GM18519 (cell line): ENCODE measurements around the gene SNX19.
"Not testable (repeated sequence)": the region's sequence is repeated elsewhere in the genome, so short reads cannot be mapped to it uniquely, and the experiment has no call there.

ENCODE experiments used
- ATAC-seq: cut with Tn5 transposase; IDR thresholded peaks from one replicate; pipeline ENCODE4 v1.9.1; 2021; ENCODE audit warnings: mild to moderate bottlenecking, moderate library complexity; ENCODE audit not compliant: unreplicated experiment, low FRiP score

The SNX19 gene

DNA sequence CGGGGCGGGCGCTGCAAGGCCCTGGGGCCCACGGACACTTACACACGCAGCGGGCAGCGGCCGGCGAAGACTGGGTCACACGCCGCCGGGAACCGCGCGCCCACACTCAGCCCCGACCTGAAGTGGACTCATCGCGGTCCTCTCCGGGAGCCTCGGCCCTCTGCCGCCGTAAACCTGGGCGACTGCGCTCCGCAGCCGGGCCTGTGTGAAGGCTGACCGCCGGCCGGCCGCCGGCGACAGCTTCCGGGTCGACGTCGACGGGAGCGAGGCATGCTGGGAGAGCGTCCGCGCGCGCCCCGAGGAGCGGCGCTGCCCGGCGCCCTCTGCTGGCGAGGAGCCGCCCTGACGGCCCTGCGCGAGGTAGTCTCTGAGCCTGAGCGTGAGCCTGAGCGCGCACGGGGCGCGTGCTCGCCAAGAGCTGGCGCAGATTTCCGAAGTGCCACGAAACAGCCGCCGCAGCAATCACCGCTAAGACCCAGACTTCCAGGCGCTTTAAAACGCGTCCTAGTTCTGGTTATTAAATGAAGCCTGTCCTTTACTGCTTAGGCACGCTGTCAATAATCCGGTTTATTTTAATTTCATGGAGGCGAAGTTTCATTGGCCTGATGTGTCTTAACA, at the start of gene SNX19:
Gene SNX19, minus strand, starts transcription at position 242 of the 618 bp plus-strand sequence. CDS start 540 bp downstream, outside the sequence.
- peak; percentile 98 for ATAC-seq

- ATAC-seq = no peak
Observed at GRCh38 chr11:130964058-130964792, 47.9 kb upstream of the SNX19 start.

DNA sequence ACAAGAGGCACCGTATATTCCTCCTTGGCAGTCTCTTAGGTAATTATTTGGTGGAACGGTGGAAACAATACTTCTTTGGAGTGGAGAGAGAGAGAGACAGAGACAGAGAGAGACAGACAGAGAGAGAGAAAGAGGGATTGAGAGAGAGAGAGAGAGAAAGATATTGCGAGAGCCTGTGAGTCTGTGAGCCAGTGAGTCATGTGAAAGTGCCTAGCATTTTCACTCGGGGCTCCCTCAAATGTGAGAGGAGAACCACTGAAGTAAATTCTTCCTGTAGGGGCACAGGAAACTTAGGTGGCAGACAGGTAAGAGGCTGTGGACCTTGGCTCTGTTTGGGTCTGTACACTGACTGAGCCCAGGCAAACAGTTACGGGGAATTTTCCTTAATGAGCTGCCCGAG, 31.6 kb upstream of the SNX19 start:
- no peak for ATAC-seq

GRCh38 chr11:130947481-130947880, 31.2 kb upstream of the SNX19 start:
- ATAC-seq = no peak

DNA sequence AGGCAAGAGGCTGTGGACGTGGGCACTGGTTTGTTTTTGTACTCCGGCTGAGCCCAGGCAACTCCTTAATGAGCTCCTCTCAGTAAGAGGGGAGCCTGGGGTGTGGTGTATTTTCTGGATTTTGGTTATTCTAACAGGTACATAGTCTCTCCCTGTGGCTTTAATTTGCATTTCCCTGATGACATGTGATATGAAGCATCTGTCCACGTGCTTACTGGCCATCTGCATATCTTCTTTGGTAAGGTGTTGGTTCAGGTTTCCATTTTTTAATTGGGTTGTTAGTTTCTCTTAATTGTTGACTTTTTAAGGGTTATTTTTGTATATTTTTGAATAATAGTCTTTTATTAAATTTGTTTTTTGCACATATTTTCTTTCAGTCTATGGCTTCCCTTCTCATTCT, 30.8 kb upstream of the SNX19 start:
- ATAC-seq = no peak

DNA sequence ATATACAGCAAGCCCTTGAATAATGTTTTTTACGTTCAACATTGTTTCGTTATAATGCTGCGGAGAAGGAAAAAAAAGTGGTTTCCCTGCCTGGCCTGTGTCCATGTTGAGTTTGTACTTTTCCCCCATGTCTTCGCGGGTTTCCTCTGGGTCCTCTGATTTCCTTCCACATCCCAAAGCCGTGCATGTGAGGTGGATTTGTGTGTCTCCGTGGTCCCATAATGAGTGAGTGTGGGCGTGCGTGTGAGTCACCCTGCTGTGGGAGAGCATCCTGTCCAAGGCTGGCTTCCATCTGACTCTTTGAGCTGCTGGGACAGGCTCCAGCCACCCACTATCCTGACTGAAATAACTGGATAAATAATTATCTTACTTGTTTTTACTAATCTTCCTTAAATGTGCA, 29.6 kb upstream of the SNX19 start:
- ATAC-seq = no peak

- ATAC-seq = no peak
Observed at GRCh38 chr11:130940706-130941105, 24.4 kb upstream of the SNX19 start.

DNA sequence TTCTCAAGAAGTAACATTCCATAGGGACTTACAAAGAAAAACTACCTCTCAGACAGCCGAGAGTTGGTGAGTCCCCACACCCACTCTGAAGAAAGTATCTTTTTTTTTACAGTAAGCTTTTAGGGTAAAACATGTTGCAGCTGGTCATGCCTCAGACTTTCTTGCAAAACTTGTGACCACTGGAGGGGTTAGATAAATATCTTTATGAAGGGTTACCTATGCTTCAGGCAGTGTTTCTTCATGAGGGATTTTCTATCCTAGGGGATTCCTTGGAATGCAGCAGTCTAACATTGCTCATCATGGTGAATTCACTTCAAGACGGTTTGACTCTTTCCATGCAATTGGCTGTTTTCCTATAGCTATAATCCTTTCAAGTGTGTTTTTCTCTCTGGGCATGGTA, 20.8 kb upstream of the SNX19 start:
- no peak for ATAC-seq

GRCh38 chr11:130932086-130932712, 15.9 kb upstream of the SNX19 start:
- no peak for ATAC-seq

DNA sequence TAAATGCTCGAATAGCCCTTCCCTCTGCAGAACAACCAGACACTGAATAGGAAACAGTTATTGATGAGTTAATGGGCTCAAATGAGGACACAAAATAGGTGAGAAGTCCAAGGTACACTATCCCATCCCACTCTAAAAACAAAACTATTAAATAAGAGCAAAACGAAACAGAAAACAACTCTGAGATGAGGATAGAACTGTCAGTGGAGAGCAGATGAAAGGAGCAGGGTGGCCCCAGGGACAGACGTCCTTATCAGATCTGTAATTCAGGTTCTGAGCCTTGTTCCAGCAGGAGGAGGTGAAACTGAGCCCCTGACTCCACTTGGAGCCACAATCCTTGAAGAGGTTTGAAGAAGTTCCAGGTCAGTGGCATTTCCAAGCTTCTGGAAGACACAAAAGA, 8.5 kb upstream of the SNX19 start:
- no peak for ATAC-seq

- not testable (repeated sequence) for ATAC-seq
Observed at GRCh38 chr11:130920612-130921011, 4.3 kb upstream of the SNX19 start.

DNA sequence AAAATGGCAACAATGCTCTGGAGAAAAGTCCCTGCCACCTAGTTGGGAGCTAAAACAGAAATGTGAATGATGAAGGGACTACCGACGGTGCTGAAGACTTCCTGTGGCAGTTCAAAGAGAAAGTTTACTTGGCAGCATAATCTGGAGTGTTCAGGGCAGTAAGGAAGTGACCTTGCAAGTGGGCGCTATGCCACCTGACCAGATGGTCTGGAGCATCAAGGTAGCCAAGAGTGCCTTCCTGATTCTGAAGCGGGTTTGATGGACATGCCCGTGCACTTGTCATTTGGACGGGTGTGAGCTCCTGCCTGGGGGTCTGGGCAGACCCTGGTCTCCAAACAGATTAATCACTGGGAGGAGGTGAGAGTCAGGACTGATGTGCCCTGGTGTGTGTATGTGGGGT, 1.8 kb upstream of the SNX19 start:
- ATAC-seq = no peak

DNA sequence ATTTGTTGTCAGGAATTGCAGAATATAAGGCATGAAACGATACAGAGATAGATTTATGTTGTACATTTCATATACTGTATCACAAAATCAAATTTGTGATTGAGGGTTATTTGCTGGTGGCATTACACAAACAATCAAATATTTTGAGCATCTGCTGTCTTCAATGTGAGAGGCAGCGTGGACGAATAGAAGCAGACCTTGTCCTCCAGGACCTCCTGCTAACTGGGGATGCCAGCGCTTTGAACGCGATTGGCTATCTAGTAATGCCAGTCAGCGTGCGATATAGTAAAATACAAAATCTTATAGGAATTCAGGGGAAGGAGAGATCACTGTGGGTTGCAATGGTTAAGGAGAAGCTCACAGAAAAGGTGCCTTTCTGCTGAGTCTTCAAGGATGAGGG, 631 bp upstream of the SNX19 start:
- ATAC-seq = no peak

DNA sequence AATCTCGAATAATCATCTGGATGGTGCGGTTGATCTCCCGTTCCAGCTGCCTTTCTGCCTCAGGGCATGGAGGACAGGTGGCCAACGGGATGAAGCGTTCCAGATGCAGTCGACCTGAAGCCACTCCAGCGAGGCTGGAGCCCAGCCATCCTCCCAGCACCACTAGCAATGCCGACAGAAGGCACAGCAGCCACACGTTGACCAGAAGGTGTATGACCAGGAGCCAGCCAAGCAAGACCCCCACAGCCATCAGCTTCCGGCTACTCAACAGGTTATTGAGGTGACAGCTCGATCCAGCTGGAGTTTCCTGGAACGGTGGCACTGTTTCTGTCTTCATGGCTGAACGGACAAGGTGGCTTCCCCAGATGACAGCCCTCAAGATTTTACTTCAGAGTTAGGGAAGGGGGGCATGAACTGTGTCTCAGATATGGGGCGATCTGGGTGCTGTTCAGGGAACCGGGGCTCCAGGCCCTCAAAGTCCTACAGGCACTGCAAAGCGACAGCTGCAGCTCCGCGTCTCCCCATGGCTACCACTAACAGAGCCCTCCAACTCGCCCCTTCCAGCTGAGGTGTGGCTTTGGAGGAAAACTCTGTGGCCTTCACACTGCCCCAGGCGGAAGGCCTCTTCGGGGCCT, 559 bp downstream of the SNX19 start:
- ATAC-seq = no peak

DNA sequence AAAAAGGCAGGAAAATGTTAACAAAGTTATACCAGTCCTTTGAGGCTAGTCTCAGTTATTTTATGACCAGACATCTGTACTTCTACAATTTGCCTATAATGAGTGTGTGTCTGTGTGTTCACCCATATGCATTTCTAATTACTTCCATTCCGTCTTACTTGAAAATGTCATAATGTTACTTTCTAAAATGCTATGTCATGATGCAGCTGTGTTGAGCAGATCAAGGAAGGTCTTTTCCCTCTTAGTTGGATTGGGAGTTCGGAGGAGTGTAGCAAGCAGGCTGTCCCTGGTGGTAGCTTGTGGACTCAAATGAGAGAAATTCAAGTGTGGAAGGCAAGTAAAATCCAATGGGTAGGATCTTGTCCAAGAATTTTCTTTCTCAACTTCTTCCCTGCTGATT, 3.0 kb downstream of the SNX19 start:
- ATAC-seq = no peak

- no peak for ATAC-seq
Observed at GRCh38 chr11:130912552-130912951, 3.7 kb downstream of the SNX19 start.

- ATAC-seq = no peak
Observed at GRCh38 chr11:130911306-130911705, 5.0 kb downstream of the SNX19 start.

- ATAC-seq = no peak
Observed at GRCh38 chr11:130909650-130910049, 6.6 kb downstream of the SNX19 start.

- no peak for ATAC-seq
Observed at GRCh38 chr11:130908770-130909625, 7.3 kb downstream of the SNX19 start.

DNA sequence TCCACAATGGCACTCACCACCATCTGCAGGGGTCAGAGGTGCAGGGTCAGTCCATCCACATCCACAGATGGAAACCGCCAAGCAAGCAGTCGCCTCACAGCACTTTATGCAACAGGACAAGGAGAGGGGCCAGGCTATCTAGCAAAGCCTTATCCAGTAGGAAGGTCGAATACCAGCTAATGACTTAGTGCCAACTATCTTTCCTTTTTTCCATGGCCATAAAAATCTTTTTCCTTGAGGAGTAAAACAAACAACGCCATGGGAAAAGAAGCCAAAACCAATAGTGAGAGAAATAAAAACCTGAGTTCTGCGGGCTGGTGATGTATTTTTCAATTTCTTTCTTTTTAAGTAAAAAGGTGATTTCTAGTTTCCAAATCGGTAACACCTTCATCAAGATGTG, 8.2 kb downstream of the SNX19 start:
- ATAC-seq = no peak
